ENCODE measurements around the gene MUC16.

Gene MUC16

DNA sequence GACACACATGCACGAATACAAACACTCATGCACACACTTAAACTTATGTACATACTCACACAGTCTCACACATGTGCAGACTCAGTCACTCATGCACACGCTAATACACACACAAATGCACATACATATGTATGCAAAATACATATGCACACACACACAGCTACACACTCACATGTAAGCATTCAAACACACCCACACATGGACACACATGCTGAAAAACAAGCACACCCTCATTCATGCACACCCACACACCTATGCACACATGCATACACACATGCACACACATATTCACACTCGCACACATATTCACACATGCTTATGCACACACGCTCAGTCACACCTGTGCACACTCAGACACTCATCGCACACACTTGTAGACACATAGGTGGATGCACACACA lies 9.3 kb downstream of the MUC16 start:
- H3K4me3 ChIP-seq (ENCODE audit: low read depth in 1 of 2, low read length in 2 of 2): no peak overlapping the region
- H3K27ac ChIP-seq (ENCODE audit: low read depth, low read length): no peak overlapping the region
- no peaks in the 10 kb centered on the region for H3K36me3 ChIP-seq (ENCODE audit: insufficient read depth, low read length)
- no peaks in the 10 kb centered on the region for H3K9me3 ChIP-seq (ENCODE audit: low read length)
- H3K9ac ChIP-seq (ENCODE audit: low read length): no peak overlapping the region
- H3K4me1 ChIP-seq (ENCODE audit: insufficient read depth, low read length): no peaks in the 10 kb centered on the region
- no peaks in the 10 kb centered on the region for H3K27me3 ChIP-seq (ENCODE audit: control insufficient read depth in 1 of 2, insufficient read depth in 2 of 2, low read length in 2 of 2)

DNA sequence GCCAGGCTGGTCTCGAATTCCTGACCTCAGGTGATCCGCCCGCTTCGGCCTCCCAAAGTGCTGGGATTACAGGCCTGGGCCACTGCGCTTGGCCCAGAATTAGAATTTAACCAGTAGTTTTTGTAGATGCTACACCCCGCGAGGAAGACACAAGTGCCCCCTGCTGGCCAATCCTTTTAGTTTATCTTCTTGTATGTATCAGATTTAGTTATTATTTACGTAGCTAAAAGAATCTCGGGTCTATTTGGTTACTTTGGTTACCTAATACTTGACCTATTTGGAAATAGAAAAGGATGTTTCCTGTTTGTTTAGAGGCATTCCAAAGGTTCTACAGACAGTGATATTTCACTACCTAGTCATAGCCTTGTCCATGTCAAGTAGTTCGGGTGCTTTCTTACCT lies 22.0 kb downstream of the MUC16 start:
- no peak overlapping the region for H3K9ac ChIP-seq (ENCODE audit: low read length)
- no peaks in the 10 kb centered on the region for H3K36me3 ChIP-seq (ENCODE audit: insufficient read depth, low read length)
- no peaks in the 10 kb centered on the region for H3K9me3 ChIP-seq (ENCODE audit: low read length)
- no peak overlapping the region for H3K27ac ChIP-seq (ENCODE audit: low read depth, low read length)
- no peak overlapping the region for H3K4me3 ChIP-seq (ENCODE audit: low read depth in 1 of 2, low read length in 2 of 2)
- no peaks in the 10 kb centered on the region for H3K27me3 ChIP-seq (ENCODE audit: control insufficient read depth in 1 of 2, insufficient read depth in 2 of 2, low read length in 2 of 2)
- no peaks in the 10 kb centered on the region for H3K4me1 ChIP-seq (ENCODE audit: insufficient read depth, low read length)

DNA sequence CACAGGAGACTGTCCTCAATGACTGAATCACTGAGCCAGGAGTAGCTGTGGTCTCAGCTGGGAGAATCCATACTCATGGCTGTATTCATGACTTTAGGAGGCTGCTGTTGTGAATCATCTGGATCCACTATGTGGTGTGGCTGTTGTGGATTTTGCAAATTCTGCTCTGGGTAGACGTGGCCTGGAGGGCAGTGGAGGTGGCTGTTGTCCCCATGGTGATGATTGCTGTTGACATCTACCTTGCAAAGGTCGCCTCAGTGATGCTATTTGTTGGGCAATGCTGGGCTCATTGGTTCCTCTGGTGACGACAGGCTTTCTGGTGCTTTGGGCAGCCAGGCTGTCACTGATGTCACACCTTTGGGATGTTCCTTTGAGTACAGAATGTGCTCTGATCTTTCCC lies 23.9 kb downstream of the MUC16 start:
- Histone ChIP-seq H3K4me3 (ENCODE audit: low read depth in 1 of 2, low read length in 2 of 2) (no peak overlapping the region), H3K9me3 (ENCODE audit: low read length) (no peaks in the 10 kb centered on the region), H3K27me3 (ENCODE audit: control insufficient read depth in 1 of 2, insufficient read depth in 2 of 2, low read length in 2 of 2) (no peaks in the 10 kb centered on the region), H3K9ac (ENCODE audit: low read length) (no peak overlapping the region), H3K36me3 (ENCODE audit: insufficient read depth, low read length) (no peaks in the 10 kb centered on the region), H3K4me1 (ENCODE audit: insufficient read depth, low read length) (no peaks in the 10 kb centered on the region), H3K27ac (ENCODE audit: low read depth, low read length) (no peak overlapping the region)

DNA sequence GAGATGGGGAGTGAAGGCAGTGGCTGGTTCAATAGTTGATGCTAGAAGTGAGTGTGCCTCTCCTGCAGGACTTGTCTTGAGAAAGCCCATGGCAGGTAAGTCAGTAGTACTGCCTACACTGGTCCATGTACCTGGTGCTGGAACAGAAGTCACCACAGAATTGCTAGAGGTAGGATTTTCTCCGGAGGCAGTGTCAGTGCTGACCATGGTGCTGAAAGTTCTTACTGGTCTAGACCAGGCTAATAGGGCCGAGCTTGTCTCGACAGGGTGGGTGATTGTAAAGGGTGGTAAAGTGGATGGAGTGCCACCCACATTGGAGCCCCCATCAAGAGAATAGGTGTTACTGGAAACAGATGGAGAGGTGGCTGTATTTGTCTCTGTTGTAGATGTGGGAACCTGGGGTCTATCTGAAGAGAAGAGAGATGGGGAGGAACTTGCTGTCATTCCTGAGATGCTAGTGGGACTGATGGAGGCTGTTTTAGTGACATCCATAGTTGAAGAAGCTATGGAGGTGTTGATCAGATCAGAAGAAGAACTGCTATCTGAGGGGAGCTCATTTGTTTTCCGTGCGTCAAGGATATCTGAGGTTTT lies 36.6 kb downstream of the MUC16 start:
- Histone ChIP-seq H3K27me3 (ENCODE audit: control insufficient read depth in 1 of 2, insufficient read depth in 2 of 2, low read length in 2 of 2) (no peaks in the 10 kb centered on the region), H3K9me3 (ENCODE audit: low read length) (no peaks in the 10 kb centered on the region), H3K36me3 (ENCODE audit: insufficient read depth, low read length) (no peaks in the 10 kb centered on the region), H3K4me1 (ENCODE audit: insufficient read depth, low read length) (no peaks in the 10 kb centered on the region), H3K4me3 (ENCODE audit: low read depth in 1 of 2, low read length in 2 of 2) (no peak overlapping the region), H3K27ac (ENCODE audit: low read depth, low read length) (no peak overlapping the region), H3K9ac (ENCODE audit: low read length) (no peak overlapping the region)

DNA sequence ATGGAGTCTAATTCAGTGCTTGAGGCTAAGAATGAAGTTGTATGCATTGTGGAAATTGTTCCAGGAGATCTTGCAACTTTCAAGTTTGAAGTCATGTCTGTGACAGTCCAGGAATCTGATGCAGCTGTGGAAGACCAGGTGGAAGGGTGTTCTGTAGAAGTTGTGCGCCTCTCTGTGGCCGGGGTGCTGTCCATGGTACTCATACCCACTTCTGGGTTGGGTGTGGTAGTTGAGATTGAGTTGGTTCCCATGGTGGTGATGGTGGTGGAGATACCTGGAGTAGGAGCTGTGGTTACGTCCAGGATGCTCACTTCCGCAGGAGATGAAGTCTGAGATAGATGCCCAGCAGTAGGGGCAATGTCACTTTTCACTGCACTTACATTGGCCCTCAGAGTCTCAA lies 44.3 kb downstream of the MUC16 start:
- no peaks in the 10 kb centered on the region for H3K9me3 ChIP-seq (ENCODE audit: low read length)
- H3K27ac ChIP-seq (ENCODE audit: low read depth, low read length): no peak overlapping the region
- H3K27me3 ChIP-seq (ENCODE audit: control insufficient read depth in 1 of 2, insufficient read depth in 2 of 2, low read length in 2 of 2): no peaks in the 10 kb centered on the region
- no peak overlapping the region for H3K4me3 ChIP-seq (ENCODE audit: low read depth in 1 of 2, low read length in 2 of 2)
- H3K4me1 ChIP-seq (ENCODE audit: insufficient read depth, low read length): no peaks in the 10 kb centered on the region
- H3K9ac ChIP-seq (ENCODE audit: low read length): no peak overlapping the region
- H3K36me3 ChIP-seq (ENCODE audit: insufficient read depth, low read length): no peaks in the 10 kb centered on the region
